Measurements from ENCODE around the gene FAM124B.

The FAM124B gene

DNA sequence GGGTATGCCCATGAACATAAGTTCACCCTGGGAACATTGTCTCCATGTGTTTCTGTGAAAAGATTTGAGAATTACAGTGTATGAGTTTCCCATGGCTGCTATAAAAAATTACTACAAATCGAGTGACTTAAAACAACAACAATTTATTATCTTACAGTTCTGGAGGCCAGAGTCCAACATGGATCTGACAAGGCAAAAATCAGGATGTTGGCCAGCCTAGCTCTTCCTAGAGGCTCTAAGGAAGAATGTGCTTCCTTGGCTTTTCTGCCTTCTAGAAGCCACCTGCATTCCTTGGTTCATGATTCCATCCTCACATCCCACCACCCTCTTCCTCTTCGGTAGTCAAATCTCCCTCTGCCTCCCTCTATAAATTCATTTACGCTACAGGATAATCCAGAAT is 38.6 kb downstream of the FAM124B start:
- Histone ChIP-seq H3K4me3 (ENCODE audit: low read length) (no peak overlapping the region), H2AFZ (ENCODE audit: low read depth, low read length) (no peak overlapping the region), H3K9me3 (ENCODE audit: low read length) (no peaks in the 10 kb centered on the region), H3K27me3 (ENCODE audit: insufficient read depth, low read length) (no peaks in the 10 kb centered on the region), H3K4me1 (ENCODE audit: insufficient read depth, low read length) (no peaks in the 10 kb centered on the region), H3K36me3 (ENCODE audit: insufficient read depth, low read length) (no peaks in the 10 kb centered on the region)

DNA sequence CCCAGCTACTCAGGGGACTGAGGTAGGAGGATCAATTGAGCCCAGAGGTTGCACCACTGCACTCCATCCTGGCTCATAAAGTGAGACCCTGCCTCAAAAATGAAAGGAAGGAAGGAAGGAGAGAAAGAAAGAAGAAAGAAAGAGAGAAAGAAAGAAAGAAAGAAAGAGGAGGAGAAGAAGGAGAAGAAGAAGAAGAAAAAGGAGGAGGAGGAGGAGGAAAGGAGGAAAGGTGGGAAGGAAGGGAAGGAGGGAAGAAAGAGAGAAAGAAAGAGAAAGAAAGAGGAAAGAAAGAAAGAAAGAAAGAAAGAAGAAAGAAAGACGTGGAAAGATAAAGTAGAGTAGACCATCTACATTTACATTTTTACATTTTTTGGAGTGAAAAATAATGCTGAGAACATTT is 39.8 kb downstream of the FAM124B start:
- no peaks in the 10 kb centered on the region for H3K4me1 ChIP-seq (ENCODE audit: insufficient read depth, low read length)

GRCh38 chr2:224360801-224361251 is 41.1 kb downstream of the FAM124B start:
- H3K36me3 ChIP-seq (ENCODE audit: insufficient read depth, low read length): no peaks in the 10 kb centered on the region
- no peak overlapping the region for H3K4me3 ChIP-seq (ENCODE audit: low read length)
- H2AFZ ChIP-seq (ENCODE audit: low read depth, low read length): no peak overlapping the region
- no peaks in the 10 kb centered on the region for H3K9me3 ChIP-seq (ENCODE audit: low read length)
- no peaks in the 10 kb centered on the region for H3K4me1 ChIP-seq (ENCODE audit: insufficient read depth, low read length)
- no peaks in the 10 kb centered on the region for H3K27me3 ChIP-seq (ENCODE audit: insufficient read depth, low read length)

More for the DNA sequence above, 39.8 kb downstream of the FAM124B start:
- no peaks in the 10 kb centered on the region for H3K9me3 ChIP-seq (ENCODE audit: low read length)
- H2AFZ ChIP-seq (ENCODE audit: low read depth, low read length): no peak overlapping the region
- no peaks in the 10 kb centered on the region for H3K27me3 ChIP-seq (ENCODE audit: insufficient read depth, low read length)
- no peaks in the 10 kb centered on the region for H3K36me3 ChIP-seq (ENCODE audit: insufficient read depth, low read length)
- no peak overlapping the region for H3K4me3 ChIP-seq (ENCODE audit: low read length)

DNA sequence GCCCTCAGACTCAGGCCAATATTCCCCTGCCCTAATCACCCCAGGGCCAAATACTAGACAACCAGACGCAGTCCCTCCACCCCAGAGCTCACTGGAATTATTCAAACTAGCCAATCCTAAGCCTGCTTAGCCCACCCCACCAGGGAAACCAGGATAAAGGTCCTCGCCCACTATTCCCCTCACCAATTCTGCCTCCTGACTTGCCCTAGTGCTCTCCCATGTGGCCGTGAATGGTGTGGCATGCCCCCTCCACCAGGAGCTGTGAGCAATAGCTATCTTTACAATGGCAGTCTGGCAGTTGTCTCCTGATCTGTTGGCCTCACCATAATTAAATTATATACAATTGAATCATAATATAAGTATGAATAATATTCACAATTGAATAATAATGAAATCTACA is 42.3 kb downstream of the FAM124B start:
- no peaks in the 10 kb centered on the region for H3K27me3 ChIP-seq (ENCODE audit: insufficient read depth, low read length)
- no peaks in the 10 kb centered on the region for H3K9me3 ChIP-seq (ENCODE audit: low read length)
- no peaks in the 10 kb centered on the region for H3K4me1 ChIP-seq (ENCODE audit: insufficient read depth, low read length)
- no peak overlapping the region for H3K4me3 ChIP-seq (ENCODE audit: low read length)
- no peaks in the 10 kb centered on the region for H3K36me3 ChIP-seq (ENCODE audit: insufficient read depth, low read length)
- H2AFZ ChIP-seq (ENCODE audit: low read depth, low read length): no peak overlapping the region

GRCh38 chr2:224357098-224357901 is 44.6 kb downstream of the FAM124B start:
- Histone ChIP-seq H2AFZ (ENCODE audit: low read depth, low read length) (no peak overlapping the region), H3K9me3 (ENCODE audit: low read length) (no peaks in the 10 kb centered on the region), H3K4me3 (ENCODE audit: low read length) (no peak overlapping the region), H3K36me3 (ENCODE audit: insufficient read depth, low read length) (no peaks in the 10 kb centered on the region), H3K27me3 (ENCODE audit: insufficient read depth, low read length) (no peaks in the 10 kb centered on the region), H3K4me1 (ENCODE audit: insufficient read depth, low read length) (no peaks in the 10 kb centered on the region)

DNA sequence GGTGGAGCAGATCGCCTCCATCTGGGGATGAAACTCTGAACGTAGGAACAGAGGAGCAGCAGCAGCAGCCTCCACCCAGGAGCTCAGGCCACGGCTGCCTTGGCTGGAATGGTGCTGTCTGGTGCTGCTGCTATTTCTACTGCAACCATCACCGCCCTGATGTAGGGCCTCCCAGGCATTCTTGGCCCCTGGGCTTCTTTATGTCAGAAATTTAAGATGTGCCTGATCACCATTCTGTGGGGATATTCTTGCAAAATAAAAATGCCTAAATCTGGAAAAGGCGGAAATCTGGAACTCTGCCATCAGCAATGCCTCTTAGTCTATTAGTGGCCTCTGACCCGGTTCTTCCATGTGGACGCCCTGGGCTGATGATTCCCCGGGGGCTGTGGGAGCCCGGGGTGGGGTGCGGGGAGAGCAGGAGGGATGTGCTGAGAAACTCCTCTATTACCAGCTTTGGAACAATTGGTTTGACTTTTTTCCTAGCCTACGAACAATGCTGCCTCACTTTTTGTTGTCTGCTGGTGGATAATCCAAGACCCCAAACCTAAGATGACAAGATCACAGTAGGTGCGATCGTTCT is 47.2 kb downstream of the FAM124B start:
- H3K4me3 ChIP-seq (ENCODE audit: low read length): no peak overlapping the region
- no peaks in the 10 kb centered on the region for H3K4me1 ChIP-seq (ENCODE audit: insufficient read depth, low read length)
- H3K9me3 ChIP-seq (ENCODE audit: low read length): no peaks in the 10 kb centered on the region
- H3K27me3 ChIP-seq (ENCODE audit: insufficient read depth, low read length): no peaks in the 10 kb centered on the region
- no peak overlapping the region for H2AFZ ChIP-seq (ENCODE audit: low read depth, low read length)
- no peaks in the 10 kb centered on the region for H3K36me3 ChIP-seq (ENCODE audit: insufficient read depth, low read length)

- Histone ChIP-seq H3K36me3 (ENCODE audit: insufficient read depth, low read length) (no peaks in the 10 kb centered on the region), H3K4me3 (ENCODE audit: low read length) (no peak overlapping the region), H3K27me3 (ENCODE audit: insufficient read depth, low read length) (no peaks in the 10 kb centered on the region), H2AFZ (ENCODE audit: low read depth, low read length) (no peak overlapping the region), H3K9me3 (ENCODE audit: low read length) (no peaks in the 10 kb centered on the region), H3K4me1 (ENCODE audit: insufficient read depth, low read length) (no peaks in the 10 kb centered on the region)
Measured at GRCh38 chr2:224350703-224351102, 51.2 kb downstream of the FAM124B start.

DNA sequence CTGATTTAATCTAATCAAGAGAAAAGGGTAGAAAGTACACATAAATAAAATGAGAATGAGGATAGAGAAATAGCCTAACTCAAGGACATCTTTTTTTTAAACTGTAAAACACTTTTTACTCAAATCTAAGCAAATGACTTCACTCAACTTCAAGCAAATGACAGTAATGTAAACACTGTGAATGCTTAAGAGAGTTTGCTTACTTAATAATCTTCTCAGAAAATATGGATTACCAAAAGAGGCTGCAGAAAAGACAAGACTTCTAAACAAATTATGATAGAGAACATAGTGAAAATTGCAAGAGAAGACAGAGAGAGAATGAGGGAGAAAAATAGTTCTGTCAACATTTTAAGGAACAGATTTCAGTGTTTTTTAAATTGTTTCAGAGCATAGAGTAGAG is 52.5 kb downstream of the FAM124B start:
- Histone ChIP-seq H3K36me3 (ENCODE audit: insufficient read depth, low read length) (no peaks in the 10 kb centered on the region), H2AFZ (ENCODE audit: low read depth, low read length) (no peak overlapping the region), H3K4me3 (ENCODE audit: low read length) (no peak overlapping the region), H3K27me3 (ENCODE audit: insufficient read depth, low read length) (no peaks in the 10 kb centered on the region), H3K9me3 (ENCODE audit: low read length) (no peaks in the 10 kb centered on the region), H3K4me1 (ENCODE audit: insufficient read depth, low read length) (no peaks in the 10 kb centered on the region)

DNA sequence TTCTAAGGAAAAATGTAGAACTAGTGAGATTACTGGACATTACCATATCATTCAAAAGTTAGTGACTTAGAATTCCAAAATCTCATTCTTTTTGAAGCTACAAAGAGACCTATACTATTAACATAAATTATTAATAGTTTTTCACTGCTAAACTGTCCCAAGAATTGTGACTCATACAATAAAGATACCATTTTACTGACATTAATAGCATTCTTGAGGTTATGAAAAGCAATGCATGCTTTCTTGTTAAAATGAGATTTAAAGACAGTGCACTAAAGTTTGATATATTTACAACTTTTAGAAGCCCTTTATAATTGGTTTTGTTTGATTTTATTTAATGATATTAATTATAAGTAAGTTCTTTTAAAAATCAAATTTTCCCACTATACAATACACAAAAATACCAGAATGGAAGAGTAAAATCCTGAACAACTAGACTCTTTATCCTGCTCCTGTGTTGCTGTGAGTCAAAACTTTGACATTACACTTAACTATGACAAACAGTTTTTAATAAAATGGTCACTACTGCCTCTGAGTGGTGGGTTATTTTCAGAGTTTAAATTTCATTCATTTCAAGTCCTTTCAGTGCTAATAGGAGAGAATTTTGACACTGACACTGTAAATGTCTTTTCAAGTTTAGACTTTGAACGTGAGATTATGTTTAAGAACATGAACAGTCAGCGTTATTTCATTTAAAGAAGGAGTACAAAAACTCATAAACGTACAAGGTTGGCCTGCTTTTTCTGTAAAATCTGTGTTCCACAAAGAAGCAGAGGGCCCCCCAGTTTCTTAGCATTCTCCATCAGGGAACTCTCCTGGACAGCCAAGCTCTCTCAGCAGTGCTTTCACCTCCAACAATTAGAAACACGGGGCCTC is 54.5 kb downstream of the FAM124B start:
- Histone ChIP-seq H2AFZ (ENCODE audit: low read depth, low read length) (no peak overlapping the region), H3K36me3 (ENCODE audit: insufficient read depth, low read length) (no peaks in the 10 kb centered on the region), H3K27me3 (ENCODE audit: insufficient read depth, low read length) (no peaks in the 10 kb centered on the region), H3K9me3 (ENCODE audit: low read length) (no peaks in the 10 kb centered on the region), H3K4me1 (ENCODE audit: insufficient read depth, low read length) (no peaks in the 10 kb centered on the region), H3K4me3 (ENCODE audit: low read length) (no peak overlapping the region)

GRCh38 chr2:224345492-224345891 is 56.4 kb downstream of the FAM124B start:
- Histone ChIP-seq H3K36me3 (ENCODE audit: insufficient read depth, low read length) (no peaks in the 10 kb centered on the region), H3K4me1 (ENCODE audit: insufficient read depth, low read length) (no peaks in the 10 kb centered on the region), H3K4me3 (ENCODE audit: low read length) (no peak overlapping the region), H3K9me3 (ENCODE audit: low read length) (no peaks in the 10 kb centered on the region), H3K27me3 (ENCODE audit: insufficient read depth, low read length) (no peaks in the 10 kb centered on the region), H2AFZ (ENCODE audit: low read depth, low read length) (no peak overlapping the region)

DNA sequence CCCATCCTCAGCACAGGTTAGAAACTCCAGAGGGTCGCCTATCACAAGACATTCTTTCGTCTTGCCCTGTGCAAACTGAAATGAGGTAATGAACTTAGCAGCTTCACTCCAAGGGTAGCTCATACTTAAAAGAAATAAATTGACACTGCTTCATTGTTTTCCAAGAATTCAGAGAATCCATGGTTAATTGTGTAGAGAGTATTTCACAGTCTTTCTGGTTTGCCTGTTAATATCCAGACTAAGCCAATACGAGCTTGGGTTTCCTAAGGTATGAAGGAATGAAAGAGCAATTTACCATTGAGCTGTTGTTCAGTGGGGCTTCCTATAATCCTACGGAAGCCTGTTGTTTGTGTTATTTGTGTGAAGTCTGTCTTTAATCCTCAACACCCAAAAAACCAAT is 58.7 kb downstream of the FAM124B start:
- Histone ChIP-seq H3K9me3 (ENCODE audit: low read length) (no peaks in the 10 kb centered on the region), H2AFZ (ENCODE audit: low read depth, low read length) (no peak overlapping the region), H3K36me3 (ENCODE audit: insufficient read depth, low read length) (no peaks in the 10 kb centered on the region), H3K4me3 (ENCODE audit: low read length) (no peak overlapping the region), H3K4me1 (ENCODE audit: insufficient read depth, low read length) (no peaks in the 10 kb centered on the region), H3K27me3 (ENCODE audit: insufficient read depth, low read length) (no peaks in the 10 kb centered on the region)

DNA sequence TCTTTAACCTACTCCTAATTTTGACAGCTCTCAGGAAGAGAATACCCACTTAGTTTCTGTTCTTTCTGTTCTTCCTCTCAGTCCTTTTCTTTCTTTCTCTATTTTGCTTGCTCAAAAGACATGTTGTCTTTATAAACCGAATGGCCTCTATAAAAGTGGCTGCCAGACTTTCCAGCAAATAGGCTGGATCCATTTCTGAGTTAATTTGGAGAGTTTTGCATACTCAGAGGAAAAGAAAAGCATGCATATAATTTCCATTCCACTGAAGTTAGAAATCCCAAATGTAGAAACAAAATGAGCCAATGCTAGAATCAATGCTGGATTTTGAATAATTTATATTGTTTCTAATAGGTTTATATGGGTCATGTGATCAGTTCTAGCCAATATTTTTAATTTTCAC is 65.9 kb downstream of the FAM124B start:
- no peaks in the 10 kb centered on the region for H3K27me3 ChIP-seq (ENCODE audit: insufficient read depth, low read length)
- H3K4me3 ChIP-seq (ENCODE audit: low read length): no peak overlapping the region
- no peaks in the 10 kb centered on the region for H3K4me1 ChIP-seq (ENCODE audit: insufficient read depth, low read length)
- no peaks in the 10 kb centered on the region for H3K36me3 ChIP-seq (ENCODE audit: insufficient read depth, low read length)
- H2AFZ ChIP-seq (ENCODE audit: low read depth, low read length): no peak overlapping the region
- no peaks in the 10 kb centered on the region for H3K9me3 ChIP-seq (ENCODE audit: low read length)

DNA sequence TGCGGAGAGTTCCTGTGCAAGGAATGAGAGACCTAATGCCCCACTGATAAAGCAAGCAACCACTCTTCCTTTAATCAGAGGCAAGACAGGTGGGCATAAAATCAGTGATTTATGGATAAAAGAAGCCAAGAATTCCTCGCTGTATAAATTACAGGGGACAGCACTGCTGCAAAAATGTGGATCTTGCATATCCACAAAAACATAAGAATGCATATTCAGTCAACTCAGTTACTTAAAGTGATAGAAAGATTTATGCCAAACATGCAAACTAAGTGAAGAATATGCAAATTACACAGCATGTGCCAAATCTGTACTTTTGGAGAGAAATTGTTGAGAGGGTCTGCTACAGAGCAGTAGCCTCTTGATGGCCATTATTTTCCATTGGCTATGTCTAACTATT is 67.2 kb downstream of the FAM124B start:
- Histone ChIP-seq H3K9me3 (ENCODE audit: low read length) (no peaks in the 10 kb centered on the region), H2AFZ (ENCODE audit: low read depth, low read length) (no peak overlapping the region), H3K4me1 (ENCODE audit: insufficient read depth, low read length) (no peaks in the 10 kb centered on the region), H3K4me3 (ENCODE audit: low read length) (no peak overlapping the region), H3K27me3 (ENCODE audit: insufficient read depth, low read length) (no peaks in the 10 kb centered on the region), H3K36me3 (ENCODE audit: insufficient read depth, low read length) (no peaks in the 10 kb centered on the region)

Data from neuron (in vitro differentiated cells).